Progenitor cell of endocrine pancreas (in vitro differentiated cells): ENCODE measurements around the gene ASIC2. TPM values are rescaled to one million over a fixed set of nuclear protein-coding genes. Genes with fewer than 3 reads are reported as not detected.

Experiments
- DNase-seq: peaks from one replicate; pipeline ENCODE4 v3.0.0; 2021; ENCODE audit warnings: low spot score; ENCODE audit not compliant: unreplicated experiment
- H3K27ac Mint-ChIP-seq: 2 replicates; pipeline ENCODE4 v1.8.0; 2021; ENCODE audit warnings: mild to moderate bottlenecking, moderate library complexity, mixed read lengths
- H3K27me3 Mint-ChIP-seq: 2 replicates; pipeline ENCODE4 v1.8.0; 2021; ENCODE audit warnings: mixed read lengths
- H3K36me3 Mint-ChIP-seq: 2 replicates; pipeline ENCODE4 v1.8.0; 2022; ENCODE audit warnings: mixed read lengths; ENCODE audit not compliant: insufficient read depth
- H3K4me1 Mint-ChIP-seq: 2 replicates; pipeline ENCODE4 v1.8.0; 2021; ENCODE audit warnings: low read depth, mixed read lengths
- H3K4me3 Mint-ChIP-seq: 2 replicates; pipeline ENCODE4 v1.8.0; 2021; ENCODE audit warnings: low read depth, mild to moderate bottlenecking, moderate library complexity, mixed read lengths
- H3K9me3 Mint-ChIP-seq: 2 replicates; pipeline ENCODE4 v1.8.0; 2021; ENCODE audit warnings: low read depth, mixed read lengths
- CTCF ChIP-seq: fragments of 200-600 bp; sonication (generic); IDR thresholded peaks from one replicate; pipeline ENCODE4 v1.5.0; 2021; ENCODE audit warnings: antibody characterized with exemption, mild to moderate bottlenecking; ENCODE audit not compliant: unreplicated experiment
- total RNA-seq: library from RNA; stranded (reverse); gene quantifications from 2 replicates; pipeline ENCODE4 v1.2.1, GENCODE V29; 2021

The ASIC2 gene
- total RNA-seq, 1 donor from 2014 or later = 0.29 TPM

- Mint-ChIP-seq H3K36me3 (no peaks in the 10 kb centered on the region), H3K9me3 (no peaks in the 10 kb centered on the region), H3K27ac (no peak overlapping the region), H3K27me3 (peaks cover 18% of the 10 kb centered on the region), H3K4me1 (no peaks in the 10 kb centered on the region), H3K4me3 (no peak overlapping the region)
- no peak for DNase-seq
- TF ChIP-seq CTCF = no peak
Measured at GRCh38 chr17:33028778-33029177, 264.3 kb downstream of the ASIC2 start.

GRCh38 chr17:33028061-33028460 is 265.0 kb downstream of the ASIC2 start:
- H3K4me3 Mint-ChIP-seq = no peak overlapping the region
- no peak for TF ChIP-seq CTCF
- H3K27me3 Mint-ChIP-seq = peaks cover 18% of the 10 kb centered on the region
- no peaks in the 10 kb centered on the region for H3K4me1 Mint-ChIP-seq
- H3K36me3 Mint-ChIP-seq = no peaks in the 10 kb centered on the region
- H3K27ac Mint-ChIP-seq = no peak overlapping the region
- no peak for DNase-seq
- H3K9me3 Mint-ChIP-seq = no peaks in the 10 kb centered on the region

GRCh38 chr17:33024688-33025486 is 268.2 kb downstream of the ASIC2 start:
- Mint-ChIP-seq H3K4me1 (no peaks in the 10 kb centered on the region), H3K4me3 (no peak overlapping the region), H3K27ac (no peak overlapping the region), H3K9me3 (no peaks in the 10 kb centered on the region), H3K27me3 (peaks cover 12% of the 10 kb centered on the region), H3K36me3 (no peaks in the 10 kb centered on the region)
- no peak for TF ChIP-seq CTCF
- no peak for DNase-seq

GRCh38 chr17:33023790-33024189 is 269.3 kb downstream of the ASIC2 start:
- H3K36me3 Mint-ChIP-seq = no peaks in the 10 kb centered on the region

More at GRCh38 chr17:33023790-33024189, 269.3 kb downstream of the ASIC2 start:
- TF ChIP-seq CTCF = no peak
- peaks cover 16% of the 10 kb centered on the region for H3K27me3 Mint-ChIP-seq
- no peak overlapping the region for H3K4me3 Mint-ChIP-seq
- H3K4me1 Mint-ChIP-seq = no peaks in the 10 kb centered on the region
- H3K27ac Mint-ChIP-seq = no peak overlapping the region
- H3K9me3 Mint-ChIP-seq = no peaks in the 10 kb centered on the region
- DNase-seq = no peak
